GM15510 (cell line): ENCODE results near the gene C16orf90.

Source experiments
- POLR2A ChIP-seq: IDR thresholded peaks from 3 replicates; pipeline ENCODE4 v1.6.1; 2011; ENCODE audit warnings: borderline replicate concordance; ENCODE audit not compliant: insufficient read length; ENCODE audit errors: extremely low read depth

Gene C16orf90

GRCh38 chr16:3519581-3519980, 24.3 kb upstream of the C16orf90 start:
- TF ChIP-seq POLR2A: no peak

DNA sequence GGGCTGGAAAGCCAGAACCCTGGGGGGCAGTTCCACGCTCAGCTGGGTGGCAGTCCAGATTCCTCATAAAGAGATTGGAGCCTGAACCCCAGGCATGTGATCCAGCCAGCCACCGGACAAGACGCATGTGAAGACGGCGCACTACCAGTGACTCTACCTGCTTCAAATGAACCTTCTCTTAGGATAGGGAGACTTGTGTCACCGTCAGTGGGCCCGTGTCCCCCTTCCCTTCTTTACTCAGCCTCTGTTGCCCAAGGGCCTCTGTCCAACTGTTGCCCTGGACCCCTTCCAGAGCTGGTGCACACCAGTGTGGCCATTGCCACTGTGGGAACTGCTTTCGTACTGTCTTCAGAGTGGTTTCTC, 23.7 kb upstream of the C16orf90 start:
- TF ChIP-seq POLR2A: no peak

GRCh38 chr16:3518292-3518985, 23.1 kb upstream of the C16orf90 start:
- TF ChIP-seq POLR2A: no peak

GRCh38 chr16:3515897-3516296, 20.6 kb upstream of the C16orf90 start:
- no peak for TF ChIP-seq POLR2A

- no peak for TF ChIP-seq POLR2A
These were observed 19.3 kb upstream of the C16orf90 start for GRCh38 chr16:3514621-3515020.

DNA sequence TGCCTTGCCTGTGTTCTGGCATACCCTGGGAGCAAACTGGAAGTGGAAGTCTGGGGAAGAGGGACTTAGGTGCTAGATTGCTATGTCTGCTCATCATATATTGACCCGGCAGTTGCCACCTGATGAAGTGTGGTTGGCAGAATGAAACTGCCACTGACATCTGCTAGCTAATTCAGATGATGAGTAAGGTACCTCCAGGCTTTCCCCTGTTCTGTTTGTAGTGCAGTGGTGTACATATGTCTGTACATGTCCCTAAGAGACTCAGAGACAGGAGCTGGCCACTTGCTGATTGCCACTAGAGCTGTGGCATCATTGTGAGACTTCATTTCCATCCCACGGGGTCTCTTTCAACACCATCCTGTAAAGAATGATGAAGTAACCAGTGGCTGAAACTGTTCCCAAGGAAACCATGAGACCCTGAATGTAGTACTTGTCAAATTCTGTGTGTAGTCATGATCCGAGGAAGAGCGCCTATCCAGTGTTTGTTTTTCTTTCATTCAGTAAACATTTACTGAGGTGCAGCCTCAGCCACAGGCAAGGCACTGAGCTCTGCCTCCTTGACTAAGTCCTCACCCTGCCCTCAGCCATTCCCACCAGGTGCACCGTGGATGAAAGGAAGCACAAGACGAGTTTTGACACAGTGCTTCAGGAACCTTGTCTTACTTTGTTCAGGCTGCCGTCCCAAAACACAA, 18.7 kb upstream of the C16orf90 start:
- TF ChIP-seq POLR2A: no peak

GRCh38 chr16:3511286-3512180, 16.2 kb upstream of the C16orf90 start:
- TF ChIP-seq POLR2A: no peak

DNA sequence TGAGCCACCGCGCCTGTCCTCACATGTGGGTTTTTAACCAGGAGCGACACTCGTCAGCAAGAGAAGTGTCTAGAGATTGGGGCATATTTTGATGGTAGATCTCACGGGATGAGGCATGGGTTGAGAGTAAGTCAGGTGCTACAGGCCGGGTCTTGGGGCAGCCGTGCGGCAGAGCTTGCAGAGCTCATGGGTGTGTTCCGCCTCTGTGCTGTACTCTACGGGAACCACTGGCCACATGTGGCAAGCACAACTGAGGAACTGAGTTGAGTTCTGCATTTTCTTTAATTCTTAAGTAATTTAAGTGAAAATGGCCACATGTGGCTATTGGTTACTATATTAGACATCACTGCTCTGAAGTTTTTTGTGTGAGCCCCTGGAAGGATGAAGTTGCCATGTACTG, 15.1 kb upstream of the C16orf90 start:
- TF ChIP-seq POLR2A: no peak

- TF ChIP-seq POLR2A: no peak
These were observed 14.2 kb upstream of the C16orf90 start for GRCh38 chr16:3509470-3509928.

GRCh38 chr16:3508736-3509135, 13.4 kb upstream of the C16orf90 start:
- TF ChIP-seq POLR2A: no peak

DNA sequence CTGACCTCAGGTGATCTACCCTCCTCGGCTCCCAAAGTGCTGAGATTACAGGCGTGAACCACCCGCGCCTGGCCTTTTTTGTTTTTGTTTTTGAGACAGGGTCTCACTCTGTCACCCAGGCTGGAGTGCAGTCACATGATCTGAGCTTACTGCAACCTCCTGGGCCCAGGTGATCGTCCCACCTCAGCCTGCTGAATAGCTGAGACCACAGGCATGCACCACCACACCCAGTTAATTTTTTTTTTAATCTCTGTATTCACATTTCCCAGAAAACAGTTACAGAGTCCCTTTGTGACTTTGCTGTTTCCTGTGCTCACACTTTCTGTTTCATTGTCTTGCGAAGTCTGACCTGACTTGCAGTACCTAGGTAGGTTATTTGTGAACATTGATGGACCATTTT, 8.2 kb upstream of the C16orf90 start:
- TF ChIP-seq POLR2A: no peak

GRCh38 chr16:3501783-3502400, 6.6 kb upstream of the C16orf90 start:
- no peak for TF ChIP-seq POLR2A

- TF ChIP-seq POLR2A: no peak
These were observed 3.7 kb upstream of the C16orf90 start for GRCh38 chr16:3498988-3499387.

DNA sequence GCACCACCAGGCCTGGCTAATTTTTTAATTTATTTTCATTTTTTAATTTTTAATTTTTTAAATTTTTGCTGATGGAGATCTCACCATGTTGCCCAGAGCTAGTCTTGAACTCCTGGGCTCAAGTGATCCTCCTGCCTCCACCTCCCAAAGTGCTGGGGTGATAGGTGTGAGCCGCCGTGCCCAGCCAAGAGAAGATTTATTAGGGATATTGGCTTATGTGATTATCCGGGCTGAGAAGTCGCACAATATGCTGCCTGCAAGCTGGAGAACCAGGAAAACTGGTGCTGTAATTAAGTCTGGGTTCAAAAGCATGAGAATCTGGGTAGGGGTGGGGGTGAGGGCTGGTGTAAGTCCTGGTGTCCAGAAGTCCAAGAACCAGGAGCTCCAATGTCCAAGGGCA, 2.5 kb upstream of the C16orf90 start:
- no peak for TF ChIP-seq POLR2A

DNA sequence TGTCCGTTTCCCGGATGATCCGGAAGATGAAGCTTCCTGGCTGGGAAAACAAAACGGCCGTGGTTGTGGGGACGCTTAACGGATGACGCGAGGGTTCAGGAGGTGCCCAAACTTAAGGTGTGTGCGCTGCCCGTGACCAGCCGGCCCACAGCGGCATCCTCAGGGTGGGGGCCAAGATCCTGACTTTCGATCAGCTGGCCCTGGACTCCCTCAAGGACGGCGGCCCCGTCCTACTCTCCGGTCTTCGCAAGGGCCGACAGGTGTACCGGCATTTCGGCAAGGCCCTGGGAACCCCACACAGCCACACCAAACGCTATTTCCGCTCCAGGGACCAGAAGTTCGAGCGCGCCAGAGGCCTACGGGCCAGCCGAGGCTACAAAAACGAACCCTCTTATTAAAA, 1.1 kb upstream of the C16orf90 start:
- TF ChIP-seq POLR2A: no peak

GRCh38 chr16:3494386-3494973, 809 bp downstream of the C16orf90 start:
- TF ChIP-seq POLR2A: no peak

GRCh38 chr16:3492356-3492755, 2.9 kb downstream of the C16orf90 start:
- no peak for TF ChIP-seq POLR2A
